NCI-H187 treated with DMSO at 0.1 percent for 48 hours (cell line): ENCODE measurements around the gene SCLY.
"Not testable (repeated sequence)": the region's sequence is repeated elsewhere in the genome, so short reads cannot be mapped to it uniquely, and the experiment has no call there.

ENCODE experiments used
- DNase-seq: peaks from one replicate; lab custom pipeline; 2025; lab: John Stamatoyannopoulos, UW

Gene SCLY

GRCh38 chr2:238113611-238114010, 52.8 kb downstream of the SCLY start:
- no peak for DNase-seq

GRCh38 chr2:238114331-238114841, 53.6 kb downstream of the SCLY start:
- no peak for DNase-seq

- DNase-seq = no peak
Observed at GRCh38 chr2:238114851-238115660, 54.3 kb downstream of the SCLY start.

- DNase-seq = not testable (repeated sequence)
Observed at GRCh38 chr2:238115709-238116108, 54.9 kb downstream of the SCLY start.

GRCh38 chr2:238116298-238117198, 55.7 kb downstream of the SCLY start:
- no peak for DNase-seq

- no peak for DNase-seq
Observed at GRCh38 chr2:238117199-238118154, 56.7 kb downstream of the SCLY start.

GRCh38 chr2:238119756-238120462, 59.1 kb downstream of the SCLY start:
- DNase-seq = no peak

- no peak for DNase-seq
Observed at GRCh38 chr2:238120463-238121298, 59.9 kb downstream of the SCLY start.

- DNase-seq = no peak
Observed at GRCh38 chr2:238121511-238122286, 60.9 kb downstream of the SCLY start.

GRCh38 chr2:238122287-238123217, 61.8 kb downstream of the SCLY start:
- no peak for DNase-seq

GRCh38 chr2:238123218-238123971, 62.6 kb downstream of the SCLY start:
- DNase-seq = no peak

GRCh38 chr2:238123991-238124470, 63.2 kb downstream of the SCLY start:
- no peak for DNase-seq

GRCh38 chr2:238124488-238125126, 63.8 kb downstream of the SCLY start:
- DNase-seq = no peak

- DNase-seq = no peak
Observed at GRCh38 chr2:238125127-238125885, 64.5 kb downstream of the SCLY start.

- DNase-seq = no peak
Observed at GRCh38 chr2:238126338-238126737, 65.5 kb downstream of the SCLY start.

- DNase-seq = no peak
Observed at GRCh38 chr2:238126775-238127164, 66.0 kb downstream of the SCLY start.
